ENCODE results near the gene TCF19.

DNA sequence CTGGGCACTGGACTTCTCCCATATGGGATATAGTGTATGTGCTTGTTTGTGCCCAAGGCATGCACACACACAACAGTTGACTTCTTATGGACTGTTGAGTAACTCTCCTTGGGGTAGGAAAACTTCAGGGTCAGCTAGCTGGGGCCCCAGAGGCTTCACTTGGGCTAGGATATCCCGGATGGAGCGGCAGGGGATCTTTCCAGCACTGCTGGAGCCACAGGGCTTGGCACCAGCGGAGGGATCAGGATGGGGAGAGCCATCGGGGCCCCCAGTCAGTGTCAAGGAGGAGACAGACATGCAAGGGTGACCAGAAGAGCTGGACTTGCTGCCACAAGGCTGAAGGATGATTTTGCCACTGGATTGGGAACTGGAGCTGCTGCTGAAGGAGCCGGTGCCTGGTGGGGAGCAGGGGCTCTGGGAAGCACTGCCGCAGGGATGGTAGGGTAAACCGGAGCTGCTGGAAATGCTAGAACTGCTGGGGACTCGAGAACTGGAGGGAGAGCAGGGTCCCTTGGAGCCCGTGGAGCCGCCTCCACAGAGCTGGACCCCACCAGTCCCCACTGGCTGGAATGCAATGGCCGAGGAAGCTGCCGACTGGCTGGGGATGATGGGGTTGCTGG lies 42.3 kb upstream of the TCF19 start:
- no peak for TF ChIP-seq SPI1 (IDR thresholded peaks at IDR 0.05; ENCODE audit: low read depth, low read length)
- TF ChIP-seq POLR2A (IDR thresholded peaks at IDR 0.05; ENCODE audit: low read depth, low read length), result no peak

Measured in GM12891 (cell line).